Endothelial cell of umbilical vein (primary cell): ENCODE results near the gene SYNPO2. TPM values are rescaled to one million over a fixed set of nuclear protein-coding genes. Genes with fewer than 3 reads are reported as not detected.

Experiments
- BruUV-seq: library from RNA; stranded (reverse); fragments of 400-500 nt; replicated peaks from 2 replicates; lab custom pipeline; 2021; lab: Mats Ljungman, UMichigan
- CTCF ChIA-PET: fragments of 300-600, 350-600 bp; sonication (Branson Sonifier 250); formaldehyde crosslinking; loops from one replicate; lab custom pipeline; 2021; ENCODE audit warnings: antibody characterized with exemption, inconsistent platforms; lab: Charles Lee
- POLR2A ChIA-PET: fragments of 300-600, 350-600 bp; sonication (Branson Sonifier 250); formaldehyde crosslinking; loops from one replicate; lab custom pipeline; 2021; ENCODE audit warnings: antibody characterized with exemption, inconsistent platforms; lab: Charles Lee
- DNase-seq: peaks from one replicate; pipeline ENCODE4 v3.0.0-alpha.2; 2011; ENCODE audit warnings: low read depth, low spot score
- FAIRE-seq: peaks from 2 replicates; lab custom pipeline; 2011; peaks lifted over from hg19 to GRCh38; lab: Jason Lieb, UNC
- H2AFZ ChIP-seq: 2 replicates; pipeline ENCODE4 v1.6.0; 2012; ENCODE audit warnings: low read depth, low read length, control low read depth, inconsistent platforms
- H3K27ac ChIP-seq: 2 replicates; pipeline ENCODE4 v1.5.1; 2011; ENCODE audit warnings: low read depth, mild to moderate bottlenecking, control low read depth, low read length, moderate library complexity; ENCODE audit not compliant: insufficient read depth
- H3K27me3 ChIP-seq, 2 experiments: 2 replicates each; pipeline versions ENCODE4 v1.6.0 to v1.6.1; 2011; ENCODE audit warnings: low read length in 2 of 2, mixed read lengths in 1 of 2; ENCODE audit not compliant: control insufficient read depth in 2 of 2, insufficient read depth in 2 of 2
- H3K36me3 ChIP-seq, 2 experiments: 2 replicates in 1 of 2; 3 replicates in 1 of 2; pipeline ENCODE4 v1.5.1; 2011; ENCODE audit warnings: low read length in 2 of 2, mild to moderate bottlenecking in 1 of 2, moderate library complexity in 1 of 2; ENCODE audit not compliant: control insufficient read depth in 2 of 2, insufficient read depth in 2 of 2; ENCODE audit errors: extremely low read depth in 1 of 2
- H3K4me1 ChIP-seq: 3 replicates; pipeline ENCODE4 v1.5.1; 2011; ENCODE audit warnings: mild to moderate bottlenecking, low read length; ENCODE audit not compliant: control insufficient read depth, insufficient read depth; ENCODE audit errors: extremely low read depth
- H3K4me2 ChIP-seq: 2 replicates; pipeline ENCODE4 v1.6.1; 2011; ENCODE audit warnings: low read length, control low read depth, mixed read lengths; ENCODE audit not compliant: insufficient read depth
- H3K4me3 ChIP-seq, 3 experiments: fragments of 200-600 bp in 1 of 3; sonication (generic), shearing (Covaris generic) in 1 of 3; replicated peaks in 1 of 3; 2 replicates each; pipeline ENCODE4 v1.5.1; 2011 to 2016; ENCODE audit warnings: control low read depth in 3 of 3, low read length in 3 of 3, mild to moderate bottlenecking in 2 of 3, inconsistent platforms in 1 of 3, low read depth in 1 of 3, moderate library complexity in 1 of 3; ENCODE audit not compliant: insufficient read depth in 1 of 3
- H3K79me2 ChIP-seq: 2 replicates; pipeline ENCODE4 v1.6.0; 2012; ENCODE audit warnings: low read length, inconsistent platforms; ENCODE audit not compliant: control insufficient read depth, insufficient read depth
- H3K9ac ChIP-seq: replicated peaks from 2 replicates; pipeline ENCODE3; 2011; ENCODE audit warnings: low read length, control low read depth; ENCODE audit not compliant: insufficient read depth; ENCODE audit errors: extremely low read depth
- H3K9me1 ChIP-seq: replicated peaks from 3 replicates; pipeline ENCODE4 v1.6.0; 2011; ENCODE audit warnings: mild to moderate bottlenecking, low read length; ENCODE audit not compliant: control insufficient read depth, insufficient read depth; ENCODE audit errors: extremely low read depth
- H3K9me3 ChIP-seq: replicated peaks from 2 replicates; pipeline ENCODE4 v1.5.1; 2012; ENCODE audit warnings: low read length, inconsistent platforms; ENCODE audit not compliant: control insufficient read depth, insufficient read depth
- H4K20me1 ChIP-seq: replicated peaks from 2 replicates; pipeline ENCODE3; 2011; ENCODE audit warnings: mild to moderate bottlenecking, low read length; ENCODE audit not compliant: control insufficient read depth, insufficient read depth; ENCODE audit errors: extremely low read depth
- CTCF ChIP-seq, 2 donors: IDR thresholded peaks; 1 replicate in 1 of 2; 2 replicates in 1 of 2; pipeline ENCODE4 v1.5.1; 2011; ENCODE audit warnings: low read length in 2 of 2, mild to moderate bottlenecking in 2 of 2, moderate library complexity in 2 of 2, control low read depth in 1 of 2, inconsistent platforms in 1 of 2, low read depth in 1 of 2; ENCODE audit not compliant: insufficient read depth in 1 of 2; ENCODE audit errors: extremely low read depth in 1 of 2
- EZH2 ChIP-seq: IDR thresholded peaks from 2 replicates; pipeline ENCODE4 v1.6.1; 2012; ENCODE audit warnings: borderline replicate concordance, low read depth, mild to moderate bottlenecking, moderate library complexity, low read length, inconsistent platforms; ENCODE audit not compliant: severe bottlenecking
- FOS ChIP-seq: IDR thresholded peaks from 2 replicates; pipeline ENCODE4 v1.6.1; 2011; ENCODE audit warnings: mild to moderate bottlenecking, low read length, moderate library complexity, borderline replicate concordance; ENCODE audit not compliant: insufficient read depth
- GATA2 ChIP-seq: IDR thresholded peaks from 2 replicates; pipeline ENCODE4 v1.7.0; 2011; ENCODE audit warnings: low read depth, mild to moderate bottlenecking, moderate library complexity, mixed read lengths, low read length; ENCODE audit not compliant: insufficient read length, insufficient read depth
- JUN ChIP-seq: IDR thresholded peaks from 2 replicates; pipeline ENCODE4 v1.6.1; 2011; ENCODE audit warnings: borderline replicate concordance, low read depth; ENCODE audit not compliant: insufficient read length, insufficient read depth
- MAX ChIP-seq: IDR thresholded peaks from 2 replicates; pipeline ENCODE4 v1.6.1; 2011; ENCODE audit not compliant: insufficient read depth, insufficient read length
- MYC ChIP-seq: IDR thresholded peaks from one replicate; pipeline ENCODE4 v1.6.1; 2011; ENCODE audit warnings: mild to moderate bottlenecking, low read depth, low read length
- POLR2A ChIP-seq: IDR thresholded peaks from 2 replicates; pipeline ENCODE4 v1.6.1; 2012; ENCODE audit warnings: low read depth, mild to moderate bottlenecking, control low read depth, low read length
- POLR2AphosphoS5 ChIP-seq: IDR thresholded peaks from 2 replicates; pipeline ENCODE4 v1.6.1; 2012; ENCODE audit warnings: low read depth, mild to moderate bottlenecking, control low read depth, low read length, moderate library complexity; ENCODE audit not compliant: insufficient read depth
- dilution Hi-C: fragments of 300-500 bp; cut with MboI; formaldehyde crosslinking; loops from one replicate; pipeline ENCODE4 v1.15.0; 2019; ENCODE audit warnings: low sequenced_read_pairs; ENCODE audit not compliant: extremely low pct_ligation_motif_present
- intact Hi-C: fragments of 100-400 bp; cut with micrococcal nuclease; formaldehyde crosslinking; loops from one replicate; pipeline ENCODE4 v1.10.0; 2022
- polyA plus RNA-seq, 4 experiments: library from polyadenylated mRNA; depleted of rRNA in 3 of 4; stranded (reverse) in 3 of 4; unstranded in 1 of 4; fragments of >200 nt; gene quantifications; 2 replicates each; pipeline versions ENCODE4 v1.2.1 to v1.2.3, GENCODE V29; 2011 to 2012; ENCODE audit warnings: missing spikeins in 1 of 4
- total RNA-seq: library from RNA; stranded (reverse); gene quantifications from 2 replicates; pipeline ENCODE4 v1.2.3, GENCODE V29; 2021

SYNPO2 gene
- total and polyA plus RNA-seq, 2 donors (not counting 3 experiments of a cell fraction or from before 2014, with no cell fraction given): 0.06 to 0.13 TPM

GRCh38 chr4:118939169-118939783, 50.6 kb downstream of the SYNPO2 start:
- TF ChIP-seq POLR2A (no peak), JUN (no peak), EZH2 (no peak)
- POLR2A ChIA-PET: no interaction called here
- Histone ChIP-seq H3K9me3 (no peaks in the 10 kb centered on the region), H3K4me3 (no peak overlapping the region), H4K20me1 (no peaks in the 10 kb centered on the region), H3K4me2 (no peak overlapping the region), H3K4me1 (no peaks in the 10 kb centered on the region), H3K9ac (no peak overlapping the region), H3K36me3 (no peaks in the 10 kb centered on the region), H3K9me1 (no peaks in the 10 kb centered on the region), H3K27me3 (peaks cover 0 to 6% of the 10 kb centered on the region in 2 experiments), H3K27ac (no peak overlapping the region), H2AFZ (no peak overlapping the region), H3K79me2 (no peaks in the 10 kb centered on the region)
- intact Hi-C loops: no loop called here
- DNase-seq (no peak), FAIRE-seq (no peak)
- dilution Hi-C loops: no loop called here
- CTCF ChIA-PET: interaction anchor here (0.6 to 1.3 kb wide), 2 partner anchors 30 to 50 kb away, joined by 3 read pairs; partner anchors contain the start of gene SYNPO2
- no TSS peak for BruUV-seq

GRCh38 chr4:118941149-118941548, 52.5 kb downstream of the SYNPO2 start:
- H3K9me1 ChIP-seq: no peaks in the 10 kb centered on the region
- no peaks in the 10 kb centered on the region for H3K79me2 ChIP-seq
- TF ChIP-seq POLR2AphosphoS5 (no peak), MAX (no peak), JUN (no peak), CTCF (IDR thresholded peaks at IDR 0.05; ENCODE audit: extremely low read depth in 1 of 2, insufficient read depth in 1 of 2, low read depth in 1 of 2, low read length in 2 of 2) (no peak), EZH2 (no peak), FOS (no peak), GATA2 (no peak), POLR2A (no peak), MYC (no peak)
- POLR2A ChIA-PET: no interaction called here
- H3K4me3 ChIP-seq: no peak overlapping the region
- DNase-seq: no peak
- H3K4me1 ChIP-seq: no peaks in the 10 kb centered on the region
- no peak overlapping the region for H3K27ac ChIP-seq
- no peak overlapping the region for H3K4me2 ChIP-seq
- dilution Hi-C loops (no loop called here), intact Hi-C loops (no loop called here)
- no peak overlapping the region for H3K9ac ChIP-seq
- peaks cover 0 to 6% of the 10 kb centered on the region in 2 experiments for H3K27me3 ChIP-seq
- no peaks in the 10 kb centered on the region for H4K20me1 ChIP-seq
- H3K9me3 ChIP-seq: no peaks in the 10 kb centered on the region
- CTCF ChIA-PET: interaction anchor here (0.9 to 1.8 kb wide), 2 partner anchors 9 to 10 kb away, joined by 3 to 5 read pairs; no protein-coding TSS in a partner anchor
- FAIRE-seq: no peak
- BruUV-seq: no TSS peak
- H2AFZ ChIP-seq: no peak overlapping the region
- no peaks in the 10 kb centered on the region for H3K36me3 ChIP-seq
